HCT116 (cell line): ENCODE measurements around the gene RASGRF2. TPM values are rescaled to one million over a fixed set of nuclear protein-coding genes. Genes with fewer than 3 reads are reported as not detected.

Experiments used
- ATAC-seq: fragments of 200-7000 bp; cut with Tn5 transposase; 2 replicates; pipeline ENCODE4 v1.9.1; 2020; ENCODE audit warnings: mild to moderate bottlenecking, moderate library complexity
- BruUV-seq: library from RNA; stranded (reverse); fragments of 400-500 nt; replicated peaks from 2 replicates; lab custom pipeline; 2021; lab: Mats Ljungman, UMichigan
- CTCF ChIA-PET: fragments of 300-600 bp; sonication (Branson Sonifier 250); formaldehyde crosslinking; loops from one replicate; lab custom pipeline; 2021; ENCODE audit warnings: antibody characterized with exemption; lab: Charles Lee
- POLR2A ChIA-PET: fragments of 300-600, 350-600 bp; sonication (Branson Sonifier 250); formaldehyde crosslinking; loops from one replicate; lab custom pipeline; 2021; ENCODE audit warnings: antibody characterized with exemption; lab: Charles Lee
- RAD21 ChIA-PET, 2 experiments: fragments of 300-600 bp; sonication (Branson Sonifier 250); formaldehyde crosslinking; loops; one replicate each; lab custom pipeline; 2023; ENCODE audit warnings: low total read pairs in 2 of 2; ENCODE audit not compliant: uncharacterized antibody in 2 of 2, unreplicated experiment in 2 of 2, low non-redundant PET in 1 of 2; lab: Charles Lee
- DNase-seq: peaks from one replicate; pipeline ENCODE4 v3.0.0-alpha.2; 2010; ENCODE audit warnings: low read depth, low spot score
- H2AFZ ChIP-seq: fragments of 200-600 bp; shearing (Covaris generic), sonication (generic); 2 replicates; pipeline ENCODE4 v1.6.1; 2017; ENCODE audit warnings: low read depth, mixed run types, mixed read lengths, antibody characterized with exemption, low read length; ENCODE audit not compliant: poor library complexity, severe bottlenecking
- H3K27ac ChIP-seq: 2 replicates; pipeline ENCODE4 v1.5.1; 2012; ENCODE audit warnings: low read depth, low read length
- H3K27me3 ChIP-seq: fragments of 200-600 bp; sonication (generic); 2 replicates; pipeline ENCODE4 v1.6.1; 2016; ENCODE audit warnings: mixed run types, low read length, mixed read lengths; ENCODE audit not compliant: insufficient read depth
- H3K36me3 ChIP-seq, 2 experiments: fragments of 200-500 bp in 1 of 2; fragments of 200-600 bp in 1 of 2; sonication (Bioruptor generic) in 1 of 2; sonication (generic) in 1 of 2; 2 replicates each; pipeline versions ENCODE4 v1.5.1 to v1.6.1; 2014 to 2016; ENCODE audit warnings: low read length in 2 of 2, inconsistent platforms in 1 of 2, mixed read lengths in 1 of 2, mixed run types in 1 of 2; ENCODE audit not compliant: insufficient read depth in 2 of 2, control insufficient read depth in 1 of 2
- H3K4me1 ChIP-seq, 2 experiments: fragments of 200-600 bp in 1 of 2; sonication (generic) in 1 of 2; 2 replicates each; pipeline versions ENCODE4 v1.5.1 to v1.6.1; 2012 to 2017; ENCODE audit warnings: low read length in 2 of 2, inconsistent platforms in 1 of 2, mild to moderate bottlenecking in 1 of 2, mixed read lengths in 1 of 2, mixed run types in 1 of 2, moderate library complexity in 1 of 2; ENCODE audit not compliant: insufficient read depth in 2 of 2, control insufficient read depth in 1 of 2
- H3K4me2 ChIP-seq: fragments of 200-600 bp; sonication (generic); 2 replicates; pipeline ENCODE4 v1.6.1; 2017; ENCODE audit warnings: mixed run types, low read length, mixed read lengths
- H3K4me3 ChIP-seq, 2 experiments: fragments of 200-600 bp in 1 of 2; sonication (generic) in 1 of 2; replicated peaks in 1 of 2; 2 replicates each; pipeline ENCODE4 v1.5.1; 2011 to 2016; ENCODE audit warnings: low read length in 2 of 2, control low read depth in 1 of 2, low read depth in 1 of 2, mild to moderate bottlenecking in 1 of 2, mixed read lengths in 1 of 2, mixed run types in 1 of 2
- H3K79me2 ChIP-seq: fragments of 200-600 bp; sonication (generic); 2 replicates; pipeline ENCODE4 v1.6.1; 2017; ENCODE audit warnings: mild to moderate bottlenecking, mixed run types, low read length, moderate library complexity, mixed read lengths; ENCODE audit not compliant: insufficient read depth
- H3K9ac ChIP-seq: fragments of 200-600 bp; sonication (generic); 2 replicates; pipeline ENCODE4 v1.6.1; 2016; ENCODE audit warnings: low read length, mixed read lengths
- H3K9me2 ChIP-seq: fragments of 200-600 bp; sonication (generic), shearing (Covaris generic); 2 replicates; pipeline ENCODE4 v1.6.1; 2017; ENCODE audit warnings: mixed run types, mild to moderate bottlenecking, moderate library complexity; ENCODE audit not compliant: insufficient read depth
- H3K9me3 ChIP-seq, 2 experiments: fragments of 200-500 bp in 1 of 2; fragments of 200-600 bp in 1 of 2; sonication (Bioruptor generic) in 1 of 2; sonication (generic) in 1 of 2; 2 replicates each; pipeline ENCODE4 v1.6.1; 2014 to 2017; ENCODE audit warnings: low read length in 2 of 2, mixed read lengths in 2 of 2, inconsistent platforms in 1 of 2, low read depth in 1 of 2, mild to moderate bottlenecking in 1 of 2, mixed run types in 1 of 2, moderate library complexity in 1 of 2; ENCODE audit not compliant: control insufficient read depth in 1 of 2, insufficient read depth in 1 of 2
- H4K20me1 ChIP-seq: fragments of 200-600 bp; sonication (generic), shearing (Covaris generic); 2 replicates; pipeline ENCODE4 v1.6.1; 2017; ENCODE audit warnings: mixed run types, mild to moderate bottlenecking, moderate library complexity; ENCODE audit not compliant: insufficient read depth
- CEBPB ChIP-seq: IDR thresholded peaks from 2 replicates; pipeline ENCODE4 v1.6.1; 2012; ENCODE audit warnings: low read depth
- FOSL1 ChIP-seq: IDR thresholded peaks from 2 replicates; pipeline ENCODE4 v1.6.1; 2012; ENCODE audit warnings: low read depth
- JUND ChIP-seq: IDR thresholded peaks from 2 replicates; pipeline ENCODE4 v1.6.1; 2012
- MAX ChIP-seq: IDR thresholded peaks from 2 replicates; pipeline ENCODE4 v1.6.1; 2012
- SIN3A ChIP-seq: IDR thresholded peaks from 2 replicates; pipeline ENCODE4 v1.6.1; 2012; ENCODE audit warnings: low read depth
- SP1 ChIP-seq: IDR thresholded peaks from 2 replicates; pipeline ENCODE4 v1.6.1; 2012; ENCODE audit warnings: low read depth
- SRF ChIP-seq: IDR thresholded peaks from 2 replicates; pipeline ENCODE4 v1.6.1; 2012; ENCODE audit warnings: low read depth
- ZFX ChIP-seq: fragments of 450-650 bp; IDR thresholded peaks from 2 replicates; pipeline ENCODE4 v1.6.1; 2017
- intact Hi-C: fragments of 100-400 bp; cut with micrococcal nuclease; formaldehyde crosslinking; loops from 2 replicates; pipeline ENCODE4 v1.10.0; 2022
- total RNA-seq: library from RNA; stranded (reverse); gene quantifications from one replicate; pipeline ENCODE4 v1.2.1, GENCODE V29; 2021; ENCODE audit not compliant: unreplicated experiment

RASGRF2 gene
- total RNA-seq, 1 experiment from 2014 or later: 0.05 TPM

- CTCF ChIA-PET: no interaction called here
- Histone ChIP-seq H3K4me3 (no peak overlapping the region), H3K9me3 (no peaks in the 10 kb centered on the region), H3K36me3 (no peaks in the 10 kb centered on the region), H3K79me2 (no peaks in the 10 kb centered on the region), H2AFZ (peak overlapping the region; percentile 64), H3K9me2 (no peaks in the 10 kb centered on the region), H3K4me2 (peak overlapping the region; percentile 60), H3K9ac (no peak overlapping the region), H3K27me3 (no peaks in the 10 kb centered on the region), H3K27ac (no peak overlapping the region)
- DNase-seq: no peak
- POLR2A ChIA-PET: interaction anchor here (1.3 kb wide), 1 partner anchor 11 kb away, joined by 3 read pairs; no protein-coding TSS in a partner anchor
- RAD21 ChIA-PET: no interaction called here
- no TSS peak for BruUV-seq
- intact Hi-C loops: no loop called here
- TF ChIP-seq FOSL1 (peak; percentile 74), SP1 (peak; percentile 44; the same call in 1 of the 2 replicates), SRF (no peak), JUND (peak; percentile 60; the same call in 1 of the 2 replicates), MAX (peak; percentile 32)
- TF ChIP-seq, all 23 proteins: peak for 4
- Histone ChIP-seq H3K4me1 (peaks cover 6 to 13% of the 10 kb centered on the region in 2 experiments), H4K20me1 (no peaks in the 10 kb centered on the region)
- ATAC-seq: peak; percentile 73
Measured at GRCh38 chr5:80967500-80968181, 7.5 kb downstream of the RASGRF2 start.

- ChIA-PET CTCF (no interaction called here), RAD21 (no interaction called here), POLR2A (no interaction called here)
- H4K20me1 ChIP-seq: no peaks in the 10 kb centered on the region
- no peaks in the 10 kb centered on the region for H3K79me2 ChIP-seq
- intact Hi-C loops: no loop called here
- H3K4me1 ChIP-seq: peaks cover 0 to 2% of the 10 kb centered on the region in 2 experiments; a peak in 1 of 4 replicates
- H3K36me3 ChIP-seq: no peaks in the 10 kb centered on the region
- H2AFZ ChIP-seq: no peak overlapping the region
- no TSS peak for BruUV-seq
- no peak overlapping the region for H3K27ac ChIP-seq
- no peak overlapping the region for H3K4me2 ChIP-seq
- no peaks in the 10 kb centered on the region for H3K9me2 ChIP-seq
- ATAC-seq (no peak), DNase-seq (no peak)
- H3K4me3 ChIP-seq: no peak overlapping the region
- no peak overlapping the region for H3K9ac ChIP-seq
- H3K9me3 ChIP-seq: no peaks in the 10 kb centered on the region
- TF ChIP-seq CEBPB (no peak), SIN3A (no peak), ZFX (no peak)
- no peaks in the 10 kb centered on the region for H3K27me3 ChIP-seq
Measured at GRCh38 chr5:80973027-80973426, 12.9 kb downstream of the RASGRF2 start.
